Prostate gland (tissue), 2 donors: ENCODE data around the gene NCOA3. TPM values are rescaled to one million over a fixed set of nuclear protein-coding genes. Genes with fewer than 3 reads are reported as not detected.

ENCODE experiments used
- DNase-seq: peaks from one replicate; pipeline ENCODE4 v3.0.0-alpha.2; 2019; ENCODE audit warnings: low spot score
- H3K27ac ChIP-seq, 2 donors: fragments of 200-600 bp; sonication (generic); 2 replicates each; pipeline ENCODE4 v1.5.1; 2017 to 2019
- H3K27me3 ChIP-seq: fragments of 200-600 bp; sonication (generic); replicated peaks from 2 replicates; pipeline ENCODE4 v1.5.1; 2019; ENCODE audit not compliant: insufficient read depth
- H3K36me3 ChIP-seq, 2 donors: fragments of 200-600 bp; sonication (generic); 1 replicate in 1 of 2; 2 replicates in 1 of 2; pipeline versions ENCODE4 v1.5.1 to v1.8.1; 2017 to 2019
- H3K4me1 ChIP-seq: fragments of 200-600 bp; sonication (generic); replicated peaks from 2 replicates; pipeline ENCODE4 v1.5.1; 2019
- H3K4me3 ChIP-seq, 2 donors: fragments of 200-600 bp; sonication (generic); 2 replicates each; pipeline ENCODE4 v1.5.1; 2017 to 2019
- H3K9me3 ChIP-seq: fragments of 200-600 bp; sonication (generic); 2 replicates; pipeline ENCODE4 v1.5.1; 2017
- POLR2A ChIP-seq: fragments of 450-650 bp; IDR thresholded peaks from one replicate; pipeline ENCODE4 v1.6.1; 2016; ENCODE audit warnings: antibody characterized with exemption, mild to moderate bottlenecking
- POLR2AphosphoS5 ChIP-seq: sonication (generic); formaldehyde crosslinking; IDR thresholded peaks from one replicate; pipeline ENCODE4 v1.6.1; 2017; ENCODE audit warnings: antibody characterized with exemption
- WGBS: methylation state at CpG from one replicate; pipeline ENCODE4 v1.1.5; 2018; 5-methylcytosine and 5-hydroxymethylcytosine counted together
- intact Hi-C: fragments of 100-400 bp; cut with DNase I; formaldehyde crosslinking; loops from one replicate; pipeline ENCODE4 v1.14.2; 2022
- total RNA-seq, 2 donors: library from RNA; depleted of rRNA; stranded (reverse); fragments of >200 nt; gene quantifications; one replicate each; pipeline ENCODE4 v1.1.0, GENCODE V29; 2016
- TF ChIP-seq, protein P1 (sequence below), 4 experiments: fragments of 200-600 bp in 2 of 4; fragments of 450-650 bp in 2 of 4; sonication (generic) in 2 of 4; IDR thresholded peaks; 1 replicate in 3 of 4; 2 replicates in 1 of 4; pipeline ENCODE4 v1.5.1; 2016 to 2019; ENCODE audit warnings: antibody characterized with exemption in 4 of 4, mild to moderate bottlenecking in 2 of 4, moderate library complexity in 2 of 4

The NCOA3 gene
- total RNA-seq, 2 donors from 2014 or later, result 21.6 to 35.6 TPM

DNA sequence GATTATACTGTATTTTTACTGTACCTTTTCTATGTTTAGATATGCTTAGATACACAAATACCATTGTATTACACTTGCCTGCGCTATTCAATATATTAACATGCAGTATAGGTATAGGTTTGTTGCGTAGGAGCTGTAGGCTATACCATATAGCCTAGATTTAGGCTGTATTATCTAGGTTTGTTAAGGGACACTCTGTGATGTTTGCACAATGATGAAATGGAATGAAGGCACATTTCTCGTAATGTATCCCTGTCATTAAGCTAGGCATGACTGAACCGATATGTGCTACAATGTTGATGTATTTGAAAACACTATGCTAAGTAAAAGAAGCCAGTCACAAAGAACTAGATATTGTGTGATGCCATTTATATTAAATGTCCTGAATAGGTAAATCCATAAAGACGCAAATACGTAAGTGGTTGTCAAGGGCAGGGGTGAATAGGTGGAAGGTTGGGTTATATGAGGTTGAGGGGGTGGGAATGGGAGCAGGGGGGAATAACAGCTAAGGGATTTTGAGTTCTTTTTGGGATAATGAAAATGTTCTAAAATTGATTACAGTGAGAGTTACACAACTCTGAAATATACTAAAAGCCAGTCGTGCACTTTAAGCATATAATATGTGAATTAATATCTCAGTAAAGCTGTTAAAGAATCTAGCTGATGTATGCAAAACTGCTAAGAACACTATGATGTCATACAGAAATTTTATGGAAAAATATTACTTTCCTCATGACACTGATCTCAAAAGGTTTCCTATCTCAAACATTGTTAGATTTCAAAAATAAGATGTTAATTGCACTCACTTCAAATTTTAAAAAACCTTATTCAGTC is 97.4 kb downstream of the NCOA3 start:
- Histone ChIP-seq H3K4me3 (no peak overlapping the region), H3K4me1 (no peaks in the 10 kb centered on the region), H3K27ac (no peak overlapping the region), H3K9me3 (no peaks in the 10 kb centered on the region), H3K36me3 (no peaks in the 10 kb centered on the region), H3K27me3 (no peaks in the 10 kb centered on the region)
- 89% methylated on average over 7 of the region's 7 CpGs for WGBS
- intact Hi-C loops, result no loop called here
- no peak for DNase-seq
- TF ChIP-seq POLR2A (no peak), POLR2AphosphoS5 (no peak)
- TF ChIP-seq, protein P1, sequence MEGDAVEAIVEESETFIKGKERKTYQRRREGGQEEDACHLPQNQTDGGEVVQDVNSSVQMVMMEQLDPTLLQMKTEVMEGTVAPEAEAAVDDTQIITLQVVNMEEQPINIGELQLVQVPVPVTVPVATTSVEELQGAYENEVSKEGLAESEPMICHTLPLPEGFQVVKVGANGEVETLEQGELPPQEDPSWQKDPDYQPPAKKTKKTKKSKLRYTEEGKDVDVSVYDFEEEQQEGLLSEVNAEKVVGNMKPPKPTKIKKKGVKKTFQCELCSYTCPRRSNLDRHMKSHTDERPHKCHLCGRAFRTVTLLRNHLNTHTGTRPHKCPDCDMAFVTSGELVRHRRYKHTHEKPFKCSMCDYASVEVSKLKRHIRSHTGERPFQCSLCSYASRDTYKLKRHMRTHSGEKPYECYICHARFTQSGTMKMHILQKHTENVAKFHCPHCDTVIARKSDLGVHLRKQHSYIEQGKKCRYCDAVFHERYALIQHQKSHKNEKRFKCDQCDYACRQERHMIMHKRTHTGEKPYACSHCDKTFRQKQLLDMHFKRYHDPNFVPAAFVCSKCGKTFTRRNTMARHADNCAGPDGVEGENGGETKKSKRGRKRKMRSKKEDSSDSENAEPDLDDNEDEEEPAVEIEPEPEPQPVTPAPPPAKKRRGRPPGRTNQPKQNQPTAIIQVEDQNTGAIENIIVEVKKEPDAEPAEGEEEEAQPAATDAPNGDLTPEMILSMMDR (IDR thresholded peaks at IDR 0.05), result no peak

DNA sequence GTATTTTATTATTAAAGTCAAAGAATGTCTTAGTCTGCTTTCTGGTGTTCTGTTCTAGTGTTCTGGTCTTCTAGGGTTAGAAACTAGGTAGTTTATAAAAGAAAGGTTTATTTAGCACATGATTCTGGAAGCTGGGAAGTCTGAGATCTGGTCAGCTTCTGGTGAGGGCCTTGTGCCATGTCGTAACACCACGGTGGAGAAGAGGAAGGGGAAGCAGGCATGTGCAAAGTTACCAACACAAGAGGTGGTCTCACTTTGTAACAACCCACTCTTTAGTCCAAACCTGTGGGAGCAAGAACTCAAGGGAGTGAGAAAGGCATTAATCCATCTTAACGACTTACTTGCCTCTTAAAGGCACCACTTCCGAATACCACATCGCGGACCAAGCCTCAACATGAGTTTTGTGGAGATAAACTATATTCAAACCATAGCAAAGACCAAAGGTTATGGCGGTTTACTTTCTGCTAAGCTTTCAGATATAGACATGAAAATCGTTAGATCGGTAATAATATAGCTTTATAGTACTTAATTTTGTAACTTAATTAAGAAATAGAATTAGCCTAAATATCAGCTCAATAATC is 99.4 kb downstream of the NCOA3 start:
- Histone ChIP-seq H3K36me3 (no peaks in the 10 kb centered on the region), H3K27ac (no peak overlapping the region), H3K4me1 (no peaks in the 10 kb centered on the region), H3K9me3 (no peaks in the 10 kb centered on the region), H3K27me3 (no peaks in the 10 kb centered on the region), H3K4me3 (no peak overlapping the region)
- 86% methylated on average over 9 of the region's 9 CpGs for WGBS
- intact Hi-C loops, result no loop called here
- no peak for TF ChIP-seq POLR2AphosphoS5
- TF ChIP-seq, protein P1 (IDR thresholded peaks at IDR 0.05), result no peak
- no peak for TF ChIP-seq POLR2A
- no peak for DNase-seq

DNA sequence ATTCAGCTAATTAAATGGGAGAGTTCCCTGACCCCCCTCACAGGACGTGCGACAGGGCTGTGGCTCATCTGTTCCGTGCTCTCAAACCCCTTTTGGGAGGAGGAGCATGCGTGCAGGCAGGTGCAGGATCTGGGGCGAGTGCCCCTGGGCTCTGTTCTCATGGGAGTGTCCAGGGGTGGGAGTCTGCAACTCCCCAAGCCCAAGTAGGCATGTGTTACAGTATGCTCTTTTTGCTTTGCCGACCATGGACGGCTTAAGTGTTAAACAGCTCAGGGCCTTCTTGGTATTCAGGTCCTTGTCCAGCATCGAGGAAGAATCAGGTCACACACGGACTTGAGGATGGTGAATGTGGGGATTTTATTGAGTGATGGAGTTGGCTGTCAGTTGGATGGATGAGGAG is 101.6 kb downstream of the NCOA3 start:
- intact Hi-C loops, result no loop called here
- DNase-seq, result no peak
- WGBS, result 96% methylated on average over 9 of the region's 9 CpGs
- Histone ChIP-seq H3K9me3 (no peaks in the 10 kb centered on the region), H3K27me3 (no peaks in the 10 kb centered on the region), H3K36me3 (no peaks in the 10 kb centered on the region), H3K4me1 (no peaks in the 10 kb centered on the region), H3K4me3 (no peak overlapping the region), H3K27ac (no peak overlapping the region)
- TF ChIP-seq POLR2A (no peak), POLR2AphosphoS5 (no peak)
- TF ChIP-seq, protein P1 (IDR thresholded peaks at IDR 0.05), result no peak

DNA sequence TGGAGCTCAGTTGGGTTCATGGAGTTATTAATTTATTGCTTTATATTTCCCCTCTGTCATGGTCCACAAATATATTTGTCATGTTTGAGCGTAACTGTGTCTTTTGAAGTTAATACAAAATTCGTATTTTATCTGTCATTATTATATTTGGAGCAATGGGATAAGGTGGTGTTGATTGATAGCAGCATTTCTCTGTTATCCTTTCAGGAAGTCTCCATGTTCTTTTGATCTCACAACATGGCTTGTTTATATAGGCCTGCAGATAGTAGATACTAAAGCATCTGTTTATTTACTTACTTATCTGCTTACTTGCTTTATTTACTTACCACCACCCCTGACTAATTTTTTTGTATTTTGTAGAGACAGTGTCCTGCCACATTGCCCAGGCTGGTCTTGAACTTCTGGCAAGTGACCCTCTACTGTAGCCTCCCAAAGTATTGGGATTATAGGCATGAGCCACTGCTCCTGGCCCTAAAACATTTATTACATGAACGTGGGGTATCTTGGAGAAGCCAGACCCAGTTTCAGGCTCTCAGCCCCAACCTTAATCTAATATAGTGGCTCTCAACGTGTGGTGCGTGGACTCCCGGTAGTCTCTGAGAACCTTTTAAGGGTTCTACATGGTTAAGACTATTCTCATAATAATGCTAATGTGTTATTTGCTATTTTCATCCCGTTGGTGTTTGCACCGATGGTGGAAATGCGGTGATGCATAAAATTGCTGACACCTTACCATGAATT is 104.2 kb downstream of the NCOA3 start:
- intact Hi-C loops, result no loop called here
- Histone ChIP-seq H3K4me1 (no peaks in the 10 kb centered on the region), H3K9me3 (no peaks in the 10 kb centered on the region), H3K36me3 (no peaks in the 10 kb centered on the region), H3K4me3 (no peak overlapping the region), H3K27ac (no peak overlapping the region), H3K27me3 (no peaks in the 10 kb centered on the region)
- no peak for TF ChIP-seq POLR2AphosphoS5
- TF ChIP-seq, protein P1 (IDR thresholded peaks at IDR 0.05), result no peak
- TF ChIP-seq POLR2A, result no peak
- WGBS, result 80% methylated on average over 9 of the region's 9 CpGs
- no peak for DNase-seq
